ENCODE results near the gene PFKFB2.

The PFKFB2 gene

GRCh38 chr1:207052911-207053769 is at the start of gene PFKFB2:
PFKFB2 (plus strand) TSS chr1:207053275; CDS start chr1:207054718, 1,443 bp downstream.
- DNase-seq (ENCODE audit: low spot score): peak; percentile 86

GRCh38 chr1:207004931-207005830 is 47.9 kb upstream of the PFKFB2 start:
- DNase-seq (ENCODE audit: low spot score): peak; percentile 58

- DNase-seq (ENCODE audit: low spot score): no peak
Observed at GRCh38 chr1:207006083-207006482, 47.0 kb upstream of the PFKFB2 start.

- no peak for DNase-seq (ENCODE audit: low spot score)
Observed at GRCh38 chr1:207006914-207007313, 46.2 kb upstream of the PFKFB2 start.

- DNase-seq (ENCODE audit: low spot score): peak; percentile 77
Observed at GRCh38 chr1:207007352-207008033, 45.6 kb upstream of the PFKFB2 start.

GRCh38 chr1:207009182-207009850 is 43.8 kb upstream of the PFKFB2 start:
- DNase-seq (ENCODE audit: low spot score): no peak

- no peak for DNase-seq (ENCODE audit: low spot score)
Observed at GRCh38 chr1:207009945-207010344, 43.1 kb upstream of the PFKFB2 start.

GRCh38 chr1:207010726-207011125 is 42.3 kb upstream of the PFKFB2 start:
- DNase-seq (ENCODE audit: low spot score): no peak

- no peak for DNase-seq (ENCODE audit: low spot score)
Observed at GRCh38 chr1:207013321-207014085, 39.6 kb upstream of the PFKFB2 start.

- DNase-seq (ENCODE audit: low spot score): no peak
Observed at GRCh38 chr1:207014728-207015127, 38.3 kb upstream of the PFKFB2 start.

GRCh38 chr1:207015791-207016190 is 37.3 kb upstream of the PFKFB2 start:
- DNase-seq (ENCODE audit: low spot score): no peak

GRCh38 chr1:207017615-207018559 is 35.2 kb upstream of the PFKFB2 start:
- DNase-seq (ENCODE audit: low spot score): no peak

- DNase-seq (ENCODE audit: low spot score): no peak
Observed at GRCh38 chr1:207018707-207019106, 34.4 kb upstream of the PFKFB2 start.

GRCh38 chr1:207019161-207019560 is 33.9 kb upstream of the PFKFB2 start:
- no peak for DNase-seq (ENCODE audit: low spot score)

- no peak for DNase-seq (ENCODE audit: low spot score)
Observed at GRCh38 chr1:207019661-207020060, 33.4 kb upstream of the PFKFB2 start.

- DNase-seq (ENCODE audit: low spot score): no peak
Observed at GRCh38 chr1:207020065-207020708, 32.9 kb upstream of the PFKFB2 start.

- DNase-seq (ENCODE audit: low spot score): no peak
Observed at GRCh38 chr1:207020709-207021107, 32.4 kb upstream of the PFKFB2 start.

GRCh38 chr1:207021139-207021861 is 31.8 kb upstream of the PFKFB2 start:
- no peak for DNase-seq (ENCODE audit: low spot score)
